PC-3 (cell line): Measurements from ENCODE around the gene CYP11A1.

ENCODE experiments used
- EZH2 ChIP-seq: fragments of 300-600 bp; sonication (generic); IDR thresholded peaks from one replicate; pipeline ENCODE4 v1.6.1; 2017; ENCODE audit warnings: antibody characterized with exemption, mild to moderate bottlenecking, low read length; ENCODE audit not compliant: unreplicated experiment
- TF ChIP-seq, protein P1 (sequence below): fragments of 300-600 bp; sonication (generic); conservative IDR thresholded peaks from 2 replicates; pipeline ENCODE4 v1.5.1; 2017; ENCODE audit warnings: antibody characterized with exemption, low read depth, mild to moderate bottlenecking, low read length

DNA sequence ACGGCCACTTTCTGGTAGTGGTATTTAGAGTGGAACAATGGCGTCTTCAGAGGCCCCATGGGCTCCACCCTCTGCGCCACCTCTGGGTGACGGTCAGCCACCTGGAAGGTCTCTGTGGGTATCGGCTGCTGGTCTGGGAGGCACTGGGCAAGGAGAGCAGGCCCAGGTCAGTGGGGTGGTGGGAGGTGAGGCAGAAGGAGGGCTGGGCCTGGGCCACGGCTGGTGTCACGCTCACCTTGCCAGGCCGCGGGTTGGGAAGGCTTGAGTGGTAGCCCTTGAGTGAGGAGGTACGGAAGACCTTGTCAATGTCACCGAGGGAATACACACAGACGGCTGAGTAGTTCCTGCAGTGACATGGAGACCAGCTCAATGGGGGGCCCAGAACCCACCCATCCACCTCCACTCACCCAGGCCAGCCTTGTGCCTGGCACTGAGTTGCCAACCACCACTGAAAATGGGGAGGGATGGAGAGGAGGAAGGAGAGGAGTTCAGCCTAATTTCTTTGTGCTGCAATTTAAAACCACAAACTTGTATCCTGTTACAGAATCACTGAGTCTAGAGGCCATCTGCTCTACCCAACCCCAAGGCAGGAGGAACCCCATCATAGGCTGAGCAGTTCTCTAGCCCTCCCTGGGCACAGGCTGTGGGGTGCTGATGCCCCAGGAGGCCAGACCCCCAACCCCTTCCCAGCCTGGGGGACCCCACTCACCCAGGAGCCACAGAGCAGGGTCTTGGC is 47.3 kb upstream of the CYP11A1 start:
- no peak for TF ChIP-seq EZH2
- TF ChIP-seq, protein P1, sequence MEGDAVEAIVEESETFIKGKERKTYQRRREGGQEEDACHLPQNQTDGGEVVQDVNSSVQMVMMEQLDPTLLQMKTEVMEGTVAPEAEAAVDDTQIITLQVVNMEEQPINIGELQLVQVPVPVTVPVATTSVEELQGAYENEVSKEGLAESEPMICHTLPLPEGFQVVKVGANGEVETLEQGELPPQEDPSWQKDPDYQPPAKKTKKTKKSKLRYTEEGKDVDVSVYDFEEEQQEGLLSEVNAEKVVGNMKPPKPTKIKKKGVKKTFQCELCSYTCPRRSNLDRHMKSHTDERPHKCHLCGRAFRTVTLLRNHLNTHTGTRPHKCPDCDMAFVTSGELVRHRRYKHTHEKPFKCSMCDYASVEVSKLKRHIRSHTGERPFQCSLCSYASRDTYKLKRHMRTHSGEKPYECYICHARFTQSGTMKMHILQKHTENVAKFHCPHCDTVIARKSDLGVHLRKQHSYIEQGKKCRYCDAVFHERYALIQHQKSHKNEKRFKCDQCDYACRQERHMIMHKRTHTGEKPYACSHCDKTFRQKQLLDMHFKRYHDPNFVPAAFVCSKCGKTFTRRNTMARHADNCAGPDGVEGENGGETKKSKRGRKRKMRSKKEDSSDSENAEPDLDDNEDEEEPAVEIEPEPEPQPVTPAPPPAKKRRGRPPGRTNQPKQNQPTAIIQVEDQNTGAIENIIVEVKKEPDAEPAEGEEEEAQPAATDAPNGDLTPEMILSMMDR = no peak
